Measurements from ENCODE around the gene ATG16L1.

Gene ATG16L1

GRCh38 chr2:233226511-233227031, 24.9 kb upstream of the ATG16L1 start:
- peaks cover 16% of the 10 kb centered on the region for H3K4me1 ChIP-seq (ENCODE audit: insufficient read depth, low read length, severe bottlenecking)
- H3K36me3 ChIP-seq (ENCODE audit: insufficient read depth, low read length) = no peaks in the 10 kb centered on the region
- no peak overlapping the region for H3K4me3 ChIP-seq (ENCODE audit: low read depth, low read length, poor library complexity, severe bottlenecking)
- H3K9me2 ChIP-seq (ENCODE audit: low read depth, low read length) = no peaks in the 10 kb centered on the region
- no peaks in the 10 kb centered on the region for H3K27me3 ChIP-seq (ENCODE audit: insufficient read depth, low read length)
- no peaks in the 10 kb centered on the region for H3K9me3 ChIP-seq (ENCODE audit: low read length)
- H3K27ac ChIP-seq (ENCODE audit: low read depth, low read length, poor library complexity, severe bottlenecking) = no peak overlapping the region
- TF ChIP-seq CTCF (IDR thresholded peaks at IDR 0.05; ENCODE audit: low read length) (no peak), EZH2 (IDR thresholded peaks at IDR 0.05; ENCODE audit: borderline replicate concordance, low read length) (no peak)
- no peaks in the 10 kb centered on the region for H3K79me2 ChIP-seq (ENCODE audit: insufficient read depth, low read length)
- H3F3A ChIP-seq (ENCODE audit: insufficient read depth, low read length) = no peaks in the 10 kb centered on the region
- H3K4me2 ChIP-seq (ENCODE audit: low read length) = no peak overlapping the region
- no peak overlapping the region for H2AFZ ChIP-seq (ENCODE audit: low read length)
- no peaks in the 10 kb centered on the region for H4K20me1 ChIP-seq (ENCODE audit: insufficient read depth, low read length)
- no peak overlapping the region for H3K9ac ChIP-seq (ENCODE audit: low read length)

GRCh38 chr2:233227346-233227978, 24.0 kb upstream of the ATG16L1 start:
- no peaks in the 10 kb centered on the region for H3K9me3 ChIP-seq (ENCODE audit: low read length)
- no peaks in the 10 kb centered on the region for H3K9me2 ChIP-seq (ENCODE audit: low read depth, low read length)
- no peaks in the 10 kb centered on the region for H3K79me2 ChIP-seq (ENCODE audit: insufficient read depth, low read length)
- no peaks in the 10 kb centered on the region for H3K27me3 ChIP-seq (ENCODE audit: insufficient read depth, low read length)
- H3K4me3 ChIP-seq (ENCODE audit: low read depth, low read length, poor library complexity, severe bottlenecking) = no peak overlapping the region
- no peaks in the 10 kb centered on the region for H3K36me3 ChIP-seq (ENCODE audit: insufficient read depth, low read length)
- no peak overlapping the region for H3K9ac ChIP-seq (ENCODE audit: low read length)
- H3F3A ChIP-seq (ENCODE audit: insufficient read depth, low read length) = no peaks in the 10 kb centered on the region
- H2AFZ ChIP-seq (ENCODE audit: low read length) = no peak overlapping the region
- H3K4me1 ChIP-seq (ENCODE audit: insufficient read depth, low read length, severe bottlenecking) = peaks cover 16% of the 10 kb centered on the region
- H3K4me2 ChIP-seq (ENCODE audit: low read length) = no peak overlapping the region
- H4K20me1 ChIP-seq (ENCODE audit: insufficient read depth, low read length) = no peaks in the 10 kb centered on the region
- no peak overlapping the region for H3K27ac ChIP-seq (ENCODE audit: low read depth, low read length, poor library complexity, severe bottlenecking)
- no peak for TF ChIP-seq EZH2 (IDR thresholded peaks at IDR 0.05; ENCODE audit: borderline replicate concordance, low read length)
- no peak for TF ChIP-seq CTCF (IDR thresholded peaks at IDR 0.05; ENCODE audit: low read length)

DNA sequence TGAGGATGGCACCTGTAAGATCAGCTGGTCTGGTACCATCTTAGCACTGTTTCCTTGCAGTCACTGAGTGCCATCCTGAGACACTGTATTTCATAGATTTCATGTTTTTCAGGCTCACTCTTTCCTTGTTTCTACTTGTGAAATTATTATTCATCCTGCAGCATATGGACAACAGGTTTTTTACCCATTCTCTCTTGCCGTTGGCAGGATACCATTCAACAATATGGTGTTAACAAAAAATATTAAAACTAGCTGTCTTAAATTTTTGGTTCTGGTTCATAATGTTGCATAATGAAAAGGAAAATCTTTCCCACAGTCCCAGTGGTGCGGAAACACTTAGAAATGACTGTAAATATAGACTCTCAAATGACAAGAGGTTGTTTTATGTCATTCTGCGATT, 23.1 kb upstream of the ATG16L1 start:
- Histone ChIP-seq H3K4me1 (ENCODE audit: insufficient read depth, low read length, severe bottlenecking) (peaks cover 11% of the 10 kb centered on the region), H3K36me3 (ENCODE audit: insufficient read depth, low read length) (no peaks in the 10 kb centered on the region), H3K79me2 (ENCODE audit: insufficient read depth, low read length) (no peaks in the 10 kb centered on the region), H3K27me3 (ENCODE audit: insufficient read depth, low read length) (no peaks in the 10 kb centered on the region), H3K4me3 (ENCODE audit: low read depth, low read length, poor library complexity, severe bottlenecking) (no peak overlapping the region), H2AFZ (ENCODE audit: low read length) (no peak overlapping the region), H4K20me1 (ENCODE audit: insufficient read depth, low read length) (no peaks in the 10 kb centered on the region), H3K27ac (ENCODE audit: low read depth, low read length, poor library complexity, severe bottlenecking) (no peak overlapping the region), H3K9me2 (ENCODE audit: low read depth, low read length) (no peaks in the 10 kb centered on the region), H3K9me3 (ENCODE audit: low read length) (no peaks in the 10 kb centered on the region), H3K9ac (ENCODE audit: low read length) (no peak overlapping the region), H3K4me2 (ENCODE audit: low read length) (no peak overlapping the region), H3F3A (ENCODE audit: insufficient read depth, low read length) (no peaks in the 10 kb centered on the region)
- no peak for TF ChIP-seq EZH2 (IDR thresholded peaks at IDR 0.05; ENCODE audit: borderline replicate concordance, low read length)
- TF ChIP-seq CTCF (IDR thresholded peaks at IDR 0.05; ENCODE audit: low read length) = no peak

Data from OCI-LY1 (cell line).